Measurements from ENCODE around the gene ALG14.
A peak's percentile ranks its signal among the peaks of the same experiment; 100 is the strongest.
"Not testable (repeated sequence)": the region's sequence is repeated elsewhere in the genome, so short reads cannot be mapped to it uniquely, and the experiment has no call there.

The ALG14 gene

GRCh38 chr1:95073446-95073845, 695 bp upstream of the ALG14 start:
- H3K9me3 Mint-ChIP-seq = no peaks in the 10 kb centered on the region

GRCh38 chr1:95072117-95072516, 634 bp downstream of the ALG14 start:
- H3K4me1 Mint-ChIP-seq = peaks cover 19 to 24% of the 10 kb centered on the region in 2 donors
- peaks cover 5% of the 10 kb centered on the region in 2 donors for H3K36me3 Mint-ChIP-seq
- no peaks in the 10 kb centered on the region for H3K9me3 Mint-ChIP-seq
- H3K27me3 Mint-ChIP-seq = no peaks in the 10 kb centered on the region
- peak overlapping the region; percentile 98 to 100 for H3K4me3 Mint-ChIP-seq
- DNase-seq (no peak), ATAC-seq (replicated peaks) (no peak)
- peak overlapping the region; percentile 100 for H3K27ac Mint-ChIP-seq

More at GRCh38 chr1:95073446-95073845, 695 bp upstream of the ALG14 start:
- no peak for ATAC-seq (replicated peaks)
- Mint-ChIP-seq H3K4me1 (peaks cover 12 to 16% of the 10 kb centered on the region in 2 donors), H3K4me3 (peak overlapping the region; percentile 98 to 100), H3K27ac (peak overlapping the region; percentile 100), H3K36me3 (peaks cover 3 to 5% of the 10 kb centered on the region in 2 donors), H3K27me3 (no peaks in the 10 kb centered on the region)
- no peak for DNase-seq

GRCh38 chr1:95071539-95071938, 1.2 kb downstream of the ALG14 start:
- peaks cover 19 to 25% of the 10 kb centered on the region in 2 donors for H3K4me1 Mint-ChIP-seq
- H3K4me3 Mint-ChIP-seq = peak overlapping the region; percentile 98 to 100
- H3K36me3 Mint-ChIP-seq = peaks cover 5% of the 10 kb centered on the region in 2 donors
- DNase-seq = no peak
- no peaks in the 10 kb centered on the region for H3K9me3 Mint-ChIP-seq
- ATAC-seq (replicated peaks) = no peak
- no peak overlapping the region for H3K27ac Mint-ChIP-seq
- no peaks in the 10 kb centered on the region for H3K27me3 Mint-ChIP-seq

- no peaks in the 10 kb centered on the region for H3K27me3 Mint-ChIP-seq
- H3K9me3 Mint-ChIP-seq = no peaks in the 10 kb centered on the region
- H3K27ac Mint-ChIP-seq = no peak overlapping the region
- DNase-seq = no peak
- H3K4me1 Mint-ChIP-seq = peaks cover 19 to 25% of the 10 kb centered on the region in 2 donors
- ATAC-seq (replicated peaks) = no peak
- H3K36me3 Mint-ChIP-seq = peaks cover 5 to 8% of the 10 kb centered on the region in 2 donors
- H3K4me3 Mint-ChIP-seq = no peak overlapping the region
Measured at GRCh38 chr1:95069710-95070093, 3.0 kb downstream of the ALG14 start.

GRCh38 chr1:95068956-95069709, 3.6 kb downstream of the ALG14 start:
- Mint-ChIP-seq H3K27ac (peak overlapping the region; percentile 28), H3K27me3 (no peaks in the 10 kb centered on the region), H3K4me1 (peaks cover 19 to 25% of the 10 kb centered on the region in 2 donors), H3K36me3 (peaks cover 8% of the 10 kb centered on the region in 2 donors), H3K9me3 (no peaks in the 10 kb centered on the region), H3K4me3 (no peak overlapping the region)
- ATAC-seq (replicated peaks) (no peak), DNase-seq (no peak)

GRCh38 chr1:95067568-95067967, 5.2 kb downstream of the ALG14 start:
- DNase-seq (no peak), ATAC-seq (replicated peaks) (no peak)
- Mint-ChIP-seq H3K4me3 (no peak overlapping the region), H3K27ac (no peak overlapping the region), H3K27me3 (no peaks in the 10 kb centered on the region), H3K36me3 (peaks cover 23% of the 10 kb centered on the region in 2 donors), H3K9me3 (peaks cover 0 to 2% of the 10 kb centered on the region in 2 donors), H3K4me1 (peaks cover 16 to 25% of the 10 kb centered on the region in 2 donors)

GRCh38 chr1:95067062-95067461, 5.7 kb downstream of the ALG14 start:
- Mint-ChIP-seq H3K4me1 (peaks cover 15 to 21% of the 10 kb centered on the region in 2 donors), H3K27ac (no peak overlapping the region), H3K27me3 (no peaks in the 10 kb centered on the region), H3K9me3 (peaks cover 0 to 2% of the 10 kb centered on the region in 2 donors), H3K36me3 (peaks cover 23 to 26% of the 10 kb centered on the region in 2 donors), H3K4me3 (no peak overlapping the region)
- DNase-seq (no peak), ATAC-seq (replicated peaks) (peak; percentile 34 to 48)

GRCh38 chr1:95061445-95062006, 11.2 kb downstream of the ALG14 start:
- no peaks in the 10 kb centered on the region for H3K4me1 Mint-ChIP-seq
- peaks cover 30 to 33% of the 10 kb centered on the region in 2 donors for H3K36me3 Mint-ChIP-seq
- H3K9me3 Mint-ChIP-seq = peaks cover 0 to 2% of the 10 kb centered on the region in 2 donors
- peak overlapping the region; percentile 10 for H3K27ac Mint-ChIP-seq
- DNase-seq (no peak), ATAC-seq (replicated peaks) (no peak)
- no peaks in the 10 kb centered on the region for H3K27me3 Mint-ChIP-seq
- H3K4me3 Mint-ChIP-seq = no peak overlapping the region

GRCh38 chr1:95058974-95059373, 13.8 kb downstream of the ALG14 start:
- no peaks in the 10 kb centered on the region for H3K4me1 Mint-ChIP-seq
- H3K9me3 Mint-ChIP-seq = peaks cover 0 to 3% of the 10 kb centered on the region in 2 donors
- H3K27me3 Mint-ChIP-seq = no peaks in the 10 kb centered on the region
- H3K4me3 Mint-ChIP-seq = no peak overlapping the region
- no peak overlapping the region for H3K27ac Mint-ChIP-seq
- peaks cover 29 to 33% of the 10 kb centered on the region in 2 donors for H3K36me3 Mint-ChIP-seq
- DNase-seq = no peak
- no peak for ATAC-seq (replicated peaks)

- peaks cover 16 to 17% of the 10 kb centered on the region in 2 donors for H3K36me3 Mint-ChIP-seq
- H3K4me1 Mint-ChIP-seq = no peaks in the 10 kb centered on the region
- ATAC-seq (replicated peaks) = no peak
- H3K27me3 Mint-ChIP-seq = no peaks in the 10 kb centered on the region
- no peak overlapping the region for H3K4me3 Mint-ChIP-seq
- no peak overlapping the region for H3K27ac Mint-ChIP-seq
- no peak for DNase-seq
- H3K9me3 Mint-ChIP-seq = peaks cover 0 to 1% of the 10 kb centered on the region in 2 donors
Measured at GRCh38 chr1:95057351-95057750, 15.4 kb downstream of the ALG14 start.

- H3K4me3 Mint-ChIP-seq = no peak overlapping the region
- H3K4me1 Mint-ChIP-seq = no peaks in the 10 kb centered on the region
- no peak for DNase-seq
- no peaks in the 10 kb centered on the region for H3K36me3 Mint-ChIP-seq
- H3K27me3 Mint-ChIP-seq = no peaks in the 10 kb centered on the region
- no peaks in the 10 kb centered on the region for H3K9me3 Mint-ChIP-seq
- H3K27ac Mint-ChIP-seq = no peak overlapping the region
- no peak for ATAC-seq (replicated peaks)
Measured at GRCh38 chr1:95049935-95050334, 22.8 kb downstream of the ALG14 start.

- H3K27ac Mint-ChIP-seq = no peak overlapping the region
- no peaks in the 10 kb centered on the region for H3K9me3 Mint-ChIP-seq
- no peak overlapping the region for H3K4me3 Mint-ChIP-seq
- H3K27me3 Mint-ChIP-seq = no peaks in the 10 kb centered on the region
- no peaks in the 10 kb centered on the region for H3K36me3 Mint-ChIP-seq
- ATAC-seq (replicated peaks) (no peak), DNase-seq (no peak)
- H3K4me1 Mint-ChIP-seq = no peaks in the 10 kb centered on the region
Measured at GRCh38 chr1:95048317-95048716, 24.4 kb downstream of the ALG14 start.

GRCh38 chr1:95047624-95048023, 25.1 kb downstream of the ALG14 start:
- ATAC-seq (replicated peaks); H3K9me3 Mint-ChIP-seq; H3K27me3 Mint-ChIP-seq; H3K36me3 Mint-ChIP-seq; DNase-seq; H3K4me3 Mint-ChIP-seq; H3K4me1 Mint-ChIP-seq; H3K27ac Mint-ChIP-seq: not testable (repeated sequence)

- no peak overlapping the region for H3K27ac Mint-ChIP-seq
- no peak for ATAC-seq (replicated peaks)
- no peak for DNase-seq
- no peaks in the 10 kb centered on the region for H3K9me3 Mint-ChIP-seq
- H3K36me3 Mint-ChIP-seq = no peaks in the 10 kb centered on the region
- no peaks in the 10 kb centered on the region for H3K27me3 Mint-ChIP-seq
- H3K4me3 Mint-ChIP-seq = no peak overlapping the region
- no peaks in the 10 kb centered on the region for H3K4me1 Mint-ChIP-seq
Measured at GRCh38 chr1:95046359-95046758, 26.4 kb downstream of the ALG14 start.

Measured in stimulated activated naive B cell treated with anti-CD40 and anti-IgM and Interleukin-4, amounts not matched to agents 10 μg/mL and 1 μg/mL and 100 μg/mL, for 72 hours (primary cell).